K562 (cell line): ENCODE results near the gene RSAD1. TPM values are rescaled to one million over a fixed set of nuclear protein-coding genes. Genes with fewer than 3 reads are reported as not detected.

Experiments used
- ATAC-seq: fragments of 200-7000 bp; cut with Tn5 transposase; 3 replicates; pipeline ENCODE4 v1.9.1; 2020; ENCODE audit warnings: moderate library complexity
- BruUV-seq: library from RNA; stranded (reverse); fragments of 400-500 nt; replicated peaks from 2 replicates; lab custom pipeline; 2021; lab: Mats Ljungman, UMichigan
- CTCF ChIA-PET: fragments of 300-600 bp; formaldehyde crosslinking; extraction: SDS; loops from one replicate; lab custom pipeline; 2021; ENCODE audit warnings: low intra/inter-chr PET ratio; lab: Yijun Ruan, JAX
- POLR2A ChIA-PET: fragments of 300-600, 350-650 bp; sonication (Branson Sonifier 250); formaldehyde crosslinking; extraction: SDS; loops from one replicate; lab custom pipeline; 2021; ENCODE audit warnings: antibody characterized with exemption, inconsistent platforms; lab: Yijun Ruan, JAX
- DNase-seq, 4 experiments: peaks; one replicate each; pipeline versions ENCODE4 v3.0.0 to v3.0.0-alpha.2; 2011 to 2018; ENCODE audit warnings: low spot score in 3 of 4, mixed read lengths in 3 of 4; ENCODE audit errors: extremely low read depth in 1 of 4
- FAIRE-seq: peaks from 2 replicates; lab custom pipeline; 2011; peaks lifted over from hg19 to GRCh38; lab: Jason Lieb, UNC
- H2AFZ ChIP-seq: 2 replicates; pipeline ENCODE4 v1.6.0; 2011; ENCODE audit warnings: low read depth, low read length, control low read depth, inconsistent platforms
- H3K27ac ChIP-seq: fragments of 200-600 bp; 3 replicates; pipeline ENCODE4 v1.8.0; 2011; ENCODE audit warnings: low read depth, mild to moderate bottlenecking, control low read depth, inconsistent platforms, low read length, moderate library complexity, mixed read lengths; ENCODE audit errors: extremely low read depth
- H3K27me3 ChIP-seq, 2 experiments: fragments of 300-600 bp in 1 of 2; 2 replicates in 1 of 2; 3 replicates in 1 of 2; pipeline versions ENCODE4 v1.6.0 to v1.8.0; 2011; ENCODE audit warnings: inconsistent platforms in 2 of 2, low read length in 2 of 2, mild to moderate bottlenecking in 1 of 2, mixed read lengths in 1 of 2, moderate library complexity in 1 of 2; ENCODE audit not compliant: control insufficient read depth in 2 of 2, insufficient read depth in 2 of 2
- H3K36me3 ChIP-seq: fragments of 300-600 bp; 3 replicates; pipeline ENCODE4 v1.8.0; 2011; ENCODE audit warnings: mild to moderate bottlenecking, low read length, inconsistent platforms; ENCODE audit not compliant: control insufficient read depth, insufficient read depth
- H3K4me1 ChIP-seq, 2 experiments: fragments of 200-600 bp in 1 of 2; replicated peaks in 1 of 2; 2 replicates in 1 of 2; 3 replicates in 1 of 2; pipeline versions ENCODE4 v1.5.1 to v1.8.0; 2011; ENCODE audit warnings: inconsistent platforms in 2 of 2, low read length in 2 of 2, mild to moderate bottlenecking in 1 of 2, mixed read lengths in 1 of 2, moderate library complexity in 1 of 2; ENCODE audit not compliant: control insufficient read depth in 2 of 2, insufficient read depth in 2 of 2
- H3K4me2 ChIP-seq: 2 replicates; pipeline ENCODE4 v1.6.1; 2011; ENCODE audit warnings: low read length, control low read depth, inconsistent platforms, mixed read lengths; ENCODE audit not compliant: insufficient read depth
- H3K4me3 ChIP-seq: fragments of 200-600 bp; sonication (generic), shearing (Covaris generic); 2 replicates; pipeline ENCODE4 v1.5.1; 2016; ENCODE audit warnings: control low read depth, inconsistent platforms
- H3K79me2 ChIP-seq: fragments of 200-600 bp; 3 replicates; pipeline ENCODE4 v1.8.0; 2011; ENCODE audit warnings: low read length, inconsistent platforms; ENCODE audit not compliant: control insufficient read depth, insufficient read depth
- H3K9ac ChIP-seq, 2 experiments: 2 replicates each; pipeline versions ENCODE4 v1.6.0 to v1.6.1; 2011; ENCODE audit warnings: low read depth in 2 of 2, low read length in 2 of 2, control low read depth in 1 of 2, inconsistent platforms in 1 of 2, mild to moderate bottlenecking in 1 of 2, mixed read lengths in 1 of 2; ENCODE audit not compliant: insufficient read depth in 1 of 2
- H3K9me1 ChIP-seq: one replicate; pipeline ENCODE4 v1.6.0; 2011; ENCODE audit warnings: inconsistent platforms, mild to moderate bottlenecking, low read length, moderate library complexity; ENCODE audit not compliant: control insufficient read depth, insufficient read depth
- H3K9me3 ChIP-seq: replicated peaks from 2 replicates; pipeline ENCODE4 v1.5.1; 2011; ENCODE audit warnings: low read depth, low read length, inconsistent platforms; ENCODE audit not compliant: control insufficient read depth, insufficient read depth
- H4K20me1 ChIP-seq: replicated peaks from 2 replicates; pipeline ENCODE4 v1.6.1; 2011; ENCODE audit warnings: low read length, inconsistent platforms, mixed read lengths; ENCODE audit not compliant: control insufficient read depth, insufficient read depth
- ESRRA ChIP-seq: fragments of 450-650 bp; IDR thresholded peaks from 2 replicates; pipeline ENCODE4 v1.6.1; 2014; ENCODE audit warnings: low read depth, mild to moderate bottlenecking, moderate library complexity, borderline replicate concordance
- MAFG ChIP-seq: fragments of 450-650 bp; conservative IDR thresholded peaks from 2 replicates; pipeline ENCODE4 v1.6.1; 2016; ENCODE audit warnings: missing genetic modification characterization, missing compliant biosample characterization
- MAX ChIP-seq: sonication (generic); formaldehyde crosslinking; IDR thresholded peaks from 2 replicates; pipeline ENCODE4 v1.9.0; 2022; ENCODE audit warnings: mild to moderate bottlenecking, missing genetic modification reagents
- NCOR1 ChIP-seq: fragments of 450-650 bp; IDR thresholded peaks from 2 replicates; pipeline ENCODE4 v1.6.1; 2016; ENCODE audit warnings: mild to moderate bottlenecking, moderate library complexity
- NFE2 ChIP-seq: IDR thresholded peaks from 2 replicates; pipeline ENCODE4 v1.6.1; 2014; ENCODE audit warnings: antibody characterized with exemption, low read depth
- PHF21A ChIP-seq: fragments of 450-650 bp; IDR thresholded peaks from 2 replicates; pipeline ENCODE4 v1.6.1; 2017; ENCODE audit warnings: low read depth, borderline replicate concordance
- TEAD1 ChIP-seq, 2 experiments: fragments of 450-650 bp in 1 of 2; sonication (generic) in 1 of 2; formaldehyde crosslinking; IDR thresholded peaks; 2 replicates each; pipeline versions ENCODE4 v1.4.0 to v1.8.0; 2020 to 2022; ENCODE audit warnings: mild to moderate bottlenecking in 2 of 2, missing genetic modification reagents in 1 of 2
- ZNF830 ChIP-seq: fragments of 250-450 bp; sonication (Bioruptor Pico); IDR thresholded peaks from 2 replicates; pipeline ENCODE4 v1.5.0; 2021; ENCODE audit warnings: mild to moderate bottlenecking
- WGBS: fragments of 100-300 bp; shearing (Covaris generic); methylation state at CpG from one replicate; pipeline ENCODE4 v1.1.6; 2016; ENCODE audit warnings: low coverage, mixed read lengths; ENCODE audit not compliant: insufficient coverage; ENCODE audit errors: missing lambda C conversion rate; 5-methylcytosine and 5-hydroxymethylcytosine counted together
- in situ Hi-C: fragments of 300-500 bp; cut with MboI; formaldehyde crosslinking; loops from 4 replicates; pipeline ENCODE4 v1.15.0; 2018; ENCODE audit warnings: inconsistent platforms, mixed read lengths
- intact Hi-C: fragments of 100-400 bp; cut with micrococcal nuclease; formaldehyde crosslinking; loops from 2 replicates; pipeline ENCODE4 v1.14.2; 2022
- polyA plus RNA-seq, 8 experiments: library from polyadenylated mRNA; depleted of rRNA in 4 of 8; stranded (reverse) in 5 of 8; unstranded in 3 of 8; fragments of >200 nt; fragmentation: Nextera tagmentation in 2 of 8; fragmentation: Illumina TruSeq in 1 of 8; extraction: Ambion mirVana in 2 of 8; extraction: Trizol in 1 of 8; gene quantifications; 2 replicates each; pipeline versions ENCODE4 v1.2.1 to v1.2.3, GENCODE V29; 2011 to 2014; ENCODE audit warnings: inconsistent platforms in 1 of 8, missing spikeins in 1 of 8
- total RNA-seq, 7 experiments: library from RNA; depleted of rRNA in 6 of 7; stranded (reverse); fragments of >200 nt in 6 of 7; fragmentation: Illumina TruSeq in 2 of 7; extraction: Trizol in 2 of 7; gene quantifications; 2 replicates each; pipeline versions ENCODE4 v1.2.1 to v1.2.3, GENCODE V29; 2011 to 2021; ENCODE audit warnings: low replicate concordance in 1 of 7

The RSAD1 gene
- total and polyA plus RNA-seq, 9 of the 15 experiments (the other 6 are each of a cell fraction or from before 2014, with no cell fraction given) = 4.5 to 42.5 (median 26.8) TPM

GRCh38 chr17:50502301-50502990, 23.8 kb downstream of the RSAD1 start:
- 5% methylated on average over 9 of the region's 9 CpGs for WGBS
- no peaks in the 10 kb centered on the region for H3K36me3 ChIP-seq
- in situ Hi-C loops = no loop called here
- TF ChIP-seq MAFG = 0 out of 2 replicates have a peak, but pooled peaks have one; percentile 9
- TF ChIP-seq NFE2 = peak; percentile 42; the same call in 1 of the 2 replicates
- TF ChIP-seq NCOR1 = no peak
- no peak for TF ChIP-seq TEAD1 (CRISPR knock-in tag; IDR thresholded peaks at IDR 0.05)
- no peak for TF ChIP-seq PHF21A
- TF ChIP-seq MAX (CRISPR knock-in tag) = 0 out of 2 replicates have a peak, but pooled peaks have one; percentile 27
- no peak for TF ChIP-seq ESRRA
- no peak for TF ChIP-seq ZNF830 (CRISPR knock-in tag)
- TF ChIP-seq, all 486 proteins: peak for 3
- CTCF ChIA-PET = no interaction called here
- intact Hi-C loops = no loop called here
- FAIRE-seq (no peak), ATAC-seq (peak; percentile 42; the same call in 2 of the 3 replicates), DNase-seq (no peak)
- no peaks in the 10 kb centered on the region for H3K4me1 ChIP-seq
- POLR2A ChIA-PET = interaction anchor here (0.8 kb wide), 1 partner anchor 11 kb away, joined by 3 read pairs; no protein-coding TSS in a partner anchor
- H3K9me1 ChIP-seq = no peaks in the 10 kb centered on the region
- no peak overlapping the region for H3K4me2 ChIP-seq
- H3K27ac ChIP-seq = no peak overlapping the region
- peaks cover 27 to 40% of the 10 kb centered on the region in 2 experiments for H3K27me3 ChIP-seq
- H3K9me3 ChIP-seq = no peaks in the 10 kb centered on the region
- H3K9ac ChIP-seq = 0 out of 4 replicates have a peak overlapping the region, but pooled peaks of 1 of the 2 experiments have one; percentile 40
- 0 out of 2 replicates have a peak, but pooled peaks cover 3% of the 10 kb centered on the region for H4K20me1 ChIP-seq
- no TSS peak for BruUV-seq
- no peak overlapping the region for H2AFZ ChIP-seq
- no peaks in the 10 kb centered on the region for H3K79me2 ChIP-seq
- no peak overlapping the region for H3K4me3 ChIP-seq
